Chondrocyte (in vitro differentiated cells): ENCODE data around the gene MYO10. TPM values are rescaled to one million over a fixed set of nuclear protein-coding genes. Genes with fewer than 3 reads are reported as not detected.
"Not testable (repeated sequence)": the region's sequence is repeated elsewhere in the genome, so short reads cannot be mapped to it uniquely, and the experiment has no call there.

Experiments
- DNase-seq: peaks from one replicate; pipeline ENCODE4 v3.0.0; 2021; ENCODE audit warnings: mixed read lengths, low spot score
- H3K27ac Mint-ChIP-seq: one replicate; pipeline ENCODE4 v1.8.0; 2021; ENCODE audit warnings: mild to moderate bottlenecking, moderate library complexity, mixed read lengths; ENCODE audit not compliant: unreplicated experiment
- H3K27me3 Mint-ChIP-seq: 2 replicates; pipeline ENCODE4 v1.8.0; 2021; ENCODE audit warnings: low read depth, mixed read lengths
- H3K36me3 Mint-ChIP-seq: 2 replicates; pipeline ENCODE4 v1.8.0; 2021; ENCODE audit warnings: low read depth, mixed read lengths
- H3K4me1 Mint-ChIP-seq: 2 replicates; pipeline ENCODE4 v1.8.0; 2021; ENCODE audit warnings: low read depth, mild to moderate bottlenecking, mixed read lengths
- H3K4me3 Mint-ChIP-seq: one replicate; pipeline ENCODE4 v1.8.0; 2021; ENCODE audit warnings: mild to moderate bottlenecking, moderate library complexity, mixed read lengths; ENCODE audit not compliant: unreplicated experiment
- H3K9me3 Mint-ChIP-seq: 2 replicates; pipeline ENCODE4 v1.8.0; 2021; ENCODE audit warnings: low read depth, mixed read lengths
- CTCF ChIP-seq: fragments of 200-600 bp; sonication (generic); IDR thresholded peaks from 2 replicates; pipeline ENCODE4 v1.5.0; 2021; ENCODE audit warnings: antibody characterized with exemption, mild to moderate bottlenecking, moderate library complexity
- total RNA-seq: library from RNA; stranded (reverse); gene quantifications from 3 replicates; pipeline ENCODE4 v1.2.1, GENCODE V29; 2021

MYO10 gene
- total RNA-seq, 1 donor from 2014 or later = 51.9 TPM

DNA sequence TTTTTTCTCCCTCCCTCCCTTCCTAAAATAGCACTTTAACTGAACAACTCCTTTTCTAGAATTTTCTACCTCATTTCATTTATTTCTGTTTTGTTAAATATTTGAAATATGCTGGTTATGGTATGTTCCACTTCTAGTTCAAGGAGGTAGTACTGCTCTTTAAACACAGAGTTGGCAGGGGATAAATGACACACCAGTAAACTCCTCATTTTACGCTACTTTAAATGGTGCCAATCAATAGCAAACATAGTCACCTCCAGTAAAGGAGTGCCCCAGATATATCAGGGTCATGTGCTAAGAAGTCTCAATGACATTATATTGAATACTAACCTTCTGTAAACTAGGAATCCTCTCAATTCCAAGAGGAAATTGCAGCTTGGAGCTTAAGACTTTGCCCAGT lies 56.9 kb downstream of the MYO10 start:
- no peaks in the 10 kb centered on the region for H3K9me3 Mint-ChIP-seq
- no peak for TF ChIP-seq CTCF
- H3K27me3 Mint-ChIP-seq = no peaks in the 10 kb centered on the region
- DNase-seq = no peak
- H3K4me1 Mint-ChIP-seq = peaks cover 71% of the 10 kb centered on the region
- peak overlapping the region; percentile 69 for H3K27ac Mint-ChIP-seq
- no peak overlapping the region for H3K4me3 Mint-ChIP-seq
- peaks cover 16% of the 10 kb centered on the region for H3K36me3 Mint-ChIP-seq

DNA sequence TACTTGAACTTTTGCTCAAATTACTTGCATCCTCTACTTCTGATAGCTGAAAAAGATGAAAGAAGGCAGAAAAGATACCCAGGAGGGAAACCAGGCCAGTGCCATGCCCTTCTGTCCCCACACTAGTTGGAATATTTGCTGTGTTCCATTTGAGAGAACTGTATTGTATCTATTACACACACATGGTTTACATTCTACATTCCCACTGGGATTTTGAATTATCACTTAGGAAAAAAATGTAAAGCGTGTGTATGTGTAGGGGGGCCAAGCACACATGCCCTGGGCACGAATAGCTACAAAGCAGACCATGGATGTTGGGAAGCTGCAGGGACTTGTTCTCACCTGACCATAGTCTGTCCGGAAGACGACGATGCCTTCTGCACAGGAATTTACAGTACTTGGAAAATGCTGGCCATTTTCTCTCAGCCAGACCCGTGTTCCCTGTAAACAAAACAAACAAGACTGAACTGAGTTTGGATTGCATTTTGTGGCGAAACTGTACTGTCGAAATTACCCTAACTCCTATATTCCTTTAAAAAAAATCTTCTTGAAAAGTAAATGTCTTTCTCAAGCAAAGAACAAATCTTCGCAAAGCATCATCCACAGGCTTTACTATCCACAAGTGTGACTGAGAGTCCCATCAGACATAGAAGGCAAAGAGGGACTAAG lies 58.7 kb downstream of the MYO10 start:
- no peaks in the 10 kb centered on the region for H3K27me3 Mint-ChIP-seq
- H3K4me3 Mint-ChIP-seq = no peak overlapping the region
- no peaks in the 10 kb centered on the region for H3K9me3 Mint-ChIP-seq
- peaks cover 57% of the 10 kb centered on the region for H3K4me1 Mint-ChIP-seq
- no peak for TF ChIP-seq CTCF
- peak overlapping the region; percentile 19 for H3K27ac Mint-ChIP-seq
- H3K36me3 Mint-ChIP-seq = peaks cover 21% of the 10 kb centered on the region
- no peak for DNase-seq

GRCh38 chr5:16874424-16874823 lies 61.7 kb downstream of the MYO10 start:
- H3K27ac Mint-ChIP-seq, DNase-seq, H3K9me3 Mint-ChIP-seq, H3K4me3 Mint-ChIP-seq, H3K27me3 Mint-ChIP-seq: not testable (repeated sequence)
- Mint-ChIP-seq H3K4me1 (peaks cover 54% of the 10 kb centered on the region), H3K36me3 (peaks cover 26% of the 10 kb centered on the region)

DNA sequence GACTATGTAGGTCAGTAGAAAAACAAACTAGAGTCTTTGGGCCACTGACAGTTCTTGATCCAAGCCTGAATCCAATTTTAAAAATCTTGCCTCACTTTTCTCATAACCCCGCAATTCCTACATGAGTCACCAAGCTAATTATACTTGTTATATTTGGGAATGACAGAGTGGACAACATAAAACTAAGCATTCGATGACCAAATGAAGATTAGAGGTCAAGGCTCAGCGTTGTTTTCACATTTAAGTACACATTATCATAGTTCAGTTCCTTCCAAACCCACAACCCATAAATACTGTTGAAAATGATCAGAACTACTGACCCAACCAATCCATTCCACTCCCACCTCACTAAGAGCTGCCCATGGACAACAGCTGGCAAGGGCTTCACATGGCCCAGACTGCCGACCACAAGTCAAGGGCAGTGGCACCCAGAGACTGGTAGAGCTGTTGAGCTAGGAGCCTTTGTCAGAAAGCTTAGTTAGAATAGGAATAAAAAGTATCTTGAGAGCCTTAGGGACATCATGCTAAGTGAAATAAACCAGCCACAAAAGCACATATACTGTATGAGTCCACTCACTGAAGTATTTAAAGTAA lies 64.2 kb downstream of the MYO10 start:
- Mint-ChIP-seq H3K27me3 (no peaks in the 10 kb centered on the region), H3K27ac (peak overlapping the region; percentile 95), H3K9me3 (no peaks in the 10 kb centered on the region), H3K36me3 (peaks cover 24% of the 10 kb centered on the region), H3K4me3 (no peak overlapping the region), H3K4me1 (peaks cover 51% of the 10 kb centered on the region)
- no peak for DNase-seq
- no peak for TF ChIP-seq CTCF

DNA sequence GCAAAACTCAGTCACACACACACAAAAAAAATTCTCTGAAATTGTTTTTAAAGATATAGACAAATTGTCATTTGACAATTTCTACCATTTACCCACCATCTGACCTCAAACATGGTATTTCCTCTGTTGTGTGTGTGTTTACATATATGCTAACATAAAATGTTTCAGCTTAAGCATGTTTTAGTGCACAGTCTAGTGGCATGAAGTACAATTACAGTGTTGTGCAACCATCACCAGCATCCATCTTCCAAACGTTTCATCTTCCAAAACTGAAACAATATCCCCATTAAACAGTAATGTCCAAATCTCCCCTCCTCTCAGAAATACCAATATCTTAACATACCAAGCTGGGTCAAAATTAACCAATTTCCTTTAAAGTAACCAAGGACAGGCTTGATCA lies 65.2 kb downstream of the MYO10 start:
- DNase-seq = no peak
- Mint-ChIP-seq H3K36me3 (peaks cover 22% of the 10 kb centered on the region), H3K4me3 (no peak overlapping the region), H3K4me1 (peaks cover 58% of the 10 kb centered on the region), H3K27ac (peak overlapping the region; percentile 95), H3K9me3 (no peaks in the 10 kb centered on the region), H3K27me3 (no peaks in the 10 kb centered on the region)
- no peak for TF ChIP-seq CTCF
